K562 (cell line): ENCODE data around the gene TCF21. TPM values are rescaled to one million over a fixed set of nuclear protein-coding genes. Genes with fewer than 3 reads are reported as not detected.

ENCODE experiments used
- ARID3A ChIP-seq: IDR thresholded peaks from 2 replicates; pipeline ENCODE4 v1.6.1; 2012; ENCODE audit warnings: low read depth, low read length, improper control_type of control experiment, borderline replicate concordance
- CHD2 ChIP-seq: IDR thresholded peaks from 2 replicates; pipeline ENCODE4 v1.6.1; 2011; ENCODE audit warnings: low read depth, low read length
- DEAF1 ChIP-seq: fragments of 450-650 bp; formaldehyde crosslinking; IDR thresholded peaks from 2 replicates; pipeline ENCODE4 v1.4.0; 2020; ENCODE audit warnings: mild to moderate bottlenecking, moderate library complexity
- ERF ChIP-seq: fragments of 450-650 bp; formaldehyde crosslinking; IDR thresholded peaks from 2 replicates; pipeline ENCODE4 v1.4.0; 2020; ENCODE audit warnings: mild to moderate bottlenecking, mixed read lengths
- HNRNPLL ChIP-seq: fragments of 200-400 bp; formaldehyde crosslinking; IDR thresholded peaks from 2 replicates; pipeline ENCODE4 v1.6.1; 2017; ENCODE audit warnings: low read length, low read depth, mild to moderate bottlenecking; ENCODE audit not compliant: poor library complexity, severe bottlenecking
- SIX5 ChIP-seq, 2 experiments: IDR thresholded peaks; 2 replicates each; pipeline ENCODE4 v1.6.1; 2011; ENCODE audit warnings: low read length in 2 of 2, borderline replicate concordance in 1 of 2, low read depth in 1 of 2, mild to moderate bottlenecking in 1 of 2, moderate library complexity in 1 of 2; ENCODE audit not compliant: insufficient read depth in 1 of 2
- STAG1 ChIP-seq: sonication (generic); formaldehyde crosslinking; IDR thresholded peaks from 2 replicates; pipeline ENCODE4 v1.5.0; 2020; ENCODE audit warnings: missing genetic modification reagents, borderline replicate concordance
- ZBTB1 ChIP-seq: sonication (generic); formaldehyde crosslinking; IDR thresholded peaks from 2 replicates; pipeline ENCODE4 v1.8.1; 2023; ENCODE audit warnings: missing genetic modification reagents, low read depth, mild to moderate bottlenecking, borderline replicate concordance
- polyA plus RNA-seq, 8 experiments: library from polyadenylated mRNA; depleted of rRNA in 4 of 8; stranded (reverse) in 5 of 8; unstranded in 3 of 8; fragments of >200 nt; fragmentation: Nextera tagmentation in 2 of 8; fragmentation: Illumina TruSeq in 1 of 8; extraction: Ambion mirVana in 2 of 8; extraction: Trizol in 1 of 8; gene quantifications; 2 replicates each; pipeline versions ENCODE4 v1.2.1 to v1.2.3, GENCODE V29; 2011 to 2014; ENCODE audit warnings: inconsistent platforms in 1 of 8, missing spikeins in 1 of 8
- total RNA-seq, 7 experiments: library from RNA; depleted of rRNA in 6 of 7; stranded (reverse); fragments of >200 nt in 6 of 7; fragmentation: Illumina TruSeq in 2 of 7; extraction: Trizol in 2 of 7; gene quantifications; 2 replicates each; pipeline versions ENCODE4 v1.2.1 to v1.2.3, GENCODE V29; 2011 to 2021; ENCODE audit warnings: low replicate concordance in 1 of 7
- TF ChIP-seq, protein P1 (sequence below), 3 experiments: IDR thresholded peaks in 2 of 3; conservative IDR thresholded peaks in 1 of 3; 2 replicates each; pipeline ENCODE4 v1.5.1; 2011 to 2012; ENCODE audit warnings: low read length in 3 of 3, mild to moderate bottlenecking in 3 of 3, control low read depth in 2 of 3, improper control_type of control experiment in 1 of 3, inconsistent platforms in 1 of 3, low read depth in 1 of 3, mixed read lengths in 1 of 3, moderate library complexity in 1 of 3; ENCODE audit not compliant: insufficient read depth in 2 of 3
- TF ChIP-seq, protein P2 (sequence below), 2 experiments: fragments of 450-650 bp; formaldehyde crosslinking in 1 of 2; IDR thresholded peaks; 2 replicates each; pipeline versions ENCODE4 v1.4.0 to v1.6.1; 2014 to 2020; ENCODE audit warnings: mild to moderate bottlenecking in 2 of 2, borderline replicate concordance in 1 of 2, low read depth in 1 of 2

The TCF21 gene
- total and polyA plus RNA-seq, 9 of the 15 experiments (the other 6 are each of a cell fraction or from before 2014, with no cell fraction given), result not detected

DNA sequence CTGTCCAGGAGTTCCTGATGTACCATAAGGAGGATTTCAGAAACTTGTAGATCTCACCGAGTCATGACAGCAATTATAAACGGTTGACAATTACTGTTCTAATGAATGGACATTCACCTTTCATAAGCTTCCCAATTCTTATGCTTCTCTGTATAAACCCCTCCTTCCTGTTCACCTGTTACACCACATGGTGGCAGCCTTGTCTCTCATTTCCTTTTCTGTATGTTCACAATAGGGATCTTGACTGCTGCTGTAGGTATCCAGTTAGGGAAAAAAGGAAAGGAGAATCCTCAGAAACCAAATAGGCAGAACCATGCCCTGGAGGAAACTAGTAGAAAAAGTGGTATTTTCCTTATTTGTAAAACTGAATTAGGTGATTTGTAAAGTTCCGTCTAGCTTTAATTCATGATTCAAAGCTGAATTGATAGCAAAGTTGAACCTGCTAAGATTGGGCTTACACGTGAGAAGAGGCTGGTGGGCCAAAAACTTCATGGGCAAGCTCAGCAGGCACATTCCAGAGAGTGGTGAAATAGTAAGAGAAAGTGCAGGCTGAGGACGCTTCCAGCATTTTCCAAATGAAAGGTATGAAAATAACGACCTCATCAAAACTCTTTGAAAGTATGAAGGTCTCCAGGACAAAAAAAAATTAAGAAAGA lies 35.2 kb downstream of the TCF21 start (continued):
- TF ChIP-seq, protein P1, sequence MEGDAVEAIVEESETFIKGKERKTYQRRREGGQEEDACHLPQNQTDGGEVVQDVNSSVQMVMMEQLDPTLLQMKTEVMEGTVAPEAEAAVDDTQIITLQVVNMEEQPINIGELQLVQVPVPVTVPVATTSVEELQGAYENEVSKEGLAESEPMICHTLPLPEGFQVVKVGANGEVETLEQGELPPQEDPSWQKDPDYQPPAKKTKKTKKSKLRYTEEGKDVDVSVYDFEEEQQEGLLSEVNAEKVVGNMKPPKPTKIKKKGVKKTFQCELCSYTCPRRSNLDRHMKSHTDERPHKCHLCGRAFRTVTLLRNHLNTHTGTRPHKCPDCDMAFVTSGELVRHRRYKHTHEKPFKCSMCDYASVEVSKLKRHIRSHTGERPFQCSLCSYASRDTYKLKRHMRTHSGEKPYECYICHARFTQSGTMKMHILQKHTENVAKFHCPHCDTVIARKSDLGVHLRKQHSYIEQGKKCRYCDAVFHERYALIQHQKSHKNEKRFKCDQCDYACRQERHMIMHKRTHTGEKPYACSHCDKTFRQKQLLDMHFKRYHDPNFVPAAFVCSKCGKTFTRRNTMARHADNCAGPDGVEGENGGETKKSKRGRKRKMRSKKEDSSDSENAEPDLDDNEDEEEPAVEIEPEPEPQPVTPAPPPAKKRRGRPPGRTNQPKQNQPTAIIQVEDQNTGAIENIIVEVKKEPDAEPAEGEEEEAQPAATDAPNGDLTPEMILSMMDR (IDR thresholded peaks at IDR 0.05 in 2 of 3, conservative IDR thresholded peaks at IDR 0.05 in 1 of 3; ENCODE audit: insufficient read depth in 2 of 3, low read depth in 1 of 3, low read length in 3 of 3), result peak; percentile 77 to 95 (median 82)
- peak; percentile 97 for TF ChIP-seq DEAF1 (CRISPR knock-in tag)
- 0 out of 4 replicates have a peak, but pooled peaks of 1 of the 2 experiments have one; percentile 4 for TF ChIP-seq SIX5 (IDR thresholded peaks at IDR 0.05; ENCODE audit: borderline replicate concordance in 1 of 2, insufficient read depth in 1 of 2, low read depth in 1 of 2, low read length in 2 of 2)
- TF ChIP-seq, protein P2, sequence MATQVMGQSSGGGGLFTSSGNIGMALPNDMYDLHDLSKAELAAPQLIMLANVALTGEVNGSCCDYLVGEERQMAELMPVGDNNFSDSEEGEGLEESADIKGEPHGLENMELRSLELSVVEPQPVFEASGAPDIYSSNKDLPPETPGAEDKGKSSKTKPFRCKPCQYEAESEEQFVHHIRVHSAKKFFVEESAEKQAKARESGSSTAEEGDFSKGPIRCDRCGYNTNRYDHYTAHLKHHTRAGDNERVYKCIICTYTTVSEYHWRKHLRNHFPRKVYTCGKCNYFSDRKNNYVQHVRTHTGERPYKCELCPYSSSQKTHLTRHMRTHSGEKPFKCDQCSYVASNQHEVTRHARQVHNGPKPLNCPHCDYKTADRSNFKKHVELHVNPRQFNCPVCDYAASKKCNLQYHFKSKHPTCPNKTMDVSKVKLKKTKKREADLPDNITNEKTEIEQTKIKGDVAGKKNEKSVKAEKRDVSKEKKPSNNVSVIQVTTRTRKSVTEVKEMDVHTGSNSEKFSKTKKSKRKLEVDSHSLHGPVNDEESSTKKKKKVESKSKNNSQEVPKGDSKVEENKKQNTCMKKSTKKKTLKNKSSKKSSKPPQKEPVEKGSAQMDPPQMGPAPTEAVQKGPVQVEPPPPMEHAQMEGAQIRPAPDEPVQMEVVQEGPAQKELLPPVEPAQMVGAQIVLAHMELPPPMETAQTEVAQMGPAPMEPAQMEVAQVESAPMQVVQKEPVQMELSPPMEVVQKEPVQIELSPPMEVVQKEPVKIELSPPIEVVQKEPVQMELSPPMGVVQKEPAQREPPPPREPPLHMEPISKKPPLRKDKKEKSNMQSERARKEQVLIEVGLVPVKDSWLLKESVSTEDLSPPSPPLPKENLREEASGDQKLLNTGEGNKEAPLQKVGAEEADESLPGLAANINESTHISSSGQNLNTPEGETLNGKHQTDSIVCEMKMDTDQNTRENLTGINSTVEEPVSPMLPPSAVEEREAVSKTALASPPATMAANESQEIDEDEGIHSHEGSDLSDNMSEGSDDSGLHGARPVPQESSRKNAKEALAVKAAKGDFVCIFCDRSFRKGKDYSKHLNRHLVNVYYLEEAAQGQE (IDR thresholded peaks at IDR 0.05; ENCODE audit: borderline replicate concordance), result peak; percentile 94
- TF ChIP-seq, protein P2 (CRISPR knock-in tag; IDR thresholded peaks at IDR 0.05; ENCODE audit: low read depth), result no peak
- peak; percentile 44; the same call in 1 of the 2 replicates for TF ChIP-seq STAG1
- TF ChIP-seq HNRNPLL, result no peak
- TF ChIP-seq CHD2, result no peak
- no peak for TF ChIP-seq ARID3A
- TF ChIP-seq ERF (CRISPR knock-in tag), result no peak
- no peak for TF ChIP-seq ZBTB1
